HepG2 (cell line): ENCODE results near the gene CREG2. TPM values are rescaled to one million over a fixed set of nuclear protein-coding genes. Genes with fewer than 3 reads are reported as not detected.

Source experiments
- ATAC-seq: fragments of 200-7000 bp; cut with Tn5 transposase; 3 replicates; pipeline ENCODE4 v1.9.1; 2020; ENCODE audit warnings: mild to moderate bottlenecking, moderate library complexity
- BruUV-seq: library from RNA; stranded (reverse); fragments of 400-500 nt; replicated peaks from 2 replicates; lab custom pipeline; 2021; lab: Mats Ljungman, UMichigan
- CTCF ChIA-PET: fragments of 300-600 bp; formaldehyde crosslinking; extraction: SDS; loops from one replicate; lab custom pipeline; 2021; ENCODE audit warnings: low total read pairs, inconsistent platforms, low intra/inter-chr PET ratio; lab: Yijun Ruan, JAX
- POLR2A ChIA-PET: fragments of 350-600 bp; sonication (Branson Sonifier 250); formaldehyde crosslinking; loops from one replicate; lab custom pipeline; 2020; ENCODE audit warnings: antibody characterized with exemption, inconsistent platforms; lab: Yijun Ruan, JAX
- DNase-seq: peaks from one replicate; pipeline ENCODE4 v3.0.0-alpha.2; 2015; ENCODE audit warnings: low spot score
- FAIRE-seq: peaks from 3 replicates; lab custom pipeline; 2011; peaks lifted over from hg19 to GRCh38; lab: Jason Lieb, UNC
- H2AFZ ChIP-seq: one replicate; pipeline ENCODE4 v1.6.1; 2011; ENCODE audit warnings: low read length, inconsistent platforms
- H3K27ac ChIP-seq: fragments of 300-600 bp; 3 replicates; pipeline ENCODE4 v1.8.0; 2011; ENCODE audit warnings: mixed run types, mild to moderate bottlenecking, mixed read lengths, low read length, inconsistent platforms; ENCODE audit not compliant: insufficient read depth; ENCODE audit errors: extremely low read length
- H3K27me3 ChIP-seq, 2 experiments: fragments of 200-600 bp in 1 of 2; 2 replicates in 1 of 2; 3 replicates in 1 of 2; pipeline versions ENCODE4 v1.6.0 to v1.8.0; 2011; ENCODE audit warnings: low read length in 2 of 2, mild to moderate bottlenecking in 2 of 2, moderate library complexity in 2 of 2, inconsistent platforms in 1 of 2; ENCODE audit not compliant: insufficient read depth in 2 of 2, control insufficient read depth in 1 of 2
- H3K36me3 ChIP-seq, 2 experiments: fragments of 200-600 bp in 1 of 2; replicated peaks in 1 of 2; 2 replicates in 1 of 2; 3 replicates in 1 of 2; pipeline versions ENCODE4 v1.5.1 to v1.8.0; 2011; ENCODE audit warnings: low read length in 2 of 2, inconsistent platforms in 1 of 2; ENCODE audit not compliant: insufficient read depth in 2 of 2, control insufficient read depth in 1 of 2
- H3K4me1 ChIP-seq: 2 replicates; pipeline ENCODE4 v1.5.1; 2012; ENCODE audit warnings: low read length, inconsistent platforms; ENCODE audit not compliant: insufficient read depth
- H3K4me2 ChIP-seq: 2 replicates; pipeline ENCODE4 v1.6.0; 2011; ENCODE audit warnings: low read depth, low read length, inconsistent platforms
- H3K4me3 ChIP-seq, 3 experiments: fragments of 200-600 bp in 1 of 3; sonication (generic), shearing (Covaris generic) in 1 of 3; replicated peaks in 1 of 3; 2 replicates each; pipeline ENCODE4 v1.5.1; 2011 to 2016; ENCODE audit warnings: low read length in 3 of 3, inconsistent platforms in 2 of 3, low read depth in 2 of 3, mild to moderate bottlenecking in 2 of 3, control low read depth in 1 of 3, mixed read lengths in 1 of 3; ENCODE audit not compliant: insufficient read depth in 1 of 3
- H3K79me2 ChIP-seq: one replicate; pipeline ENCODE4 v1.6.1; 2011; ENCODE audit warnings: low read length, inconsistent platforms; ENCODE audit not compliant: insufficient read depth
- H3K9ac ChIP-seq: 2 replicates; pipeline ENCODE4 v1.6.0; 2011; ENCODE audit warnings: mild to moderate bottlenecking, low read depth, low read length, inconsistent platforms; ENCODE audit not compliant: insufficient read depth
- H3K9me3 ChIP-seq: 2 replicates; pipeline ENCODE4 v1.5.1; 2012; ENCODE audit warnings: mild to moderate bottlenecking, low read length
- H4K20me1 ChIP-seq: 2 replicates; pipeline ENCODE4 v1.6.0; 2011; ENCODE audit warnings: inconsistent platforms, mild to moderate bottlenecking, low read length, moderate library complexity; ENCODE audit not compliant: insufficient read depth
- CENPX ChIP-seq: sonication (generic); formaldehyde crosslinking; IDR thresholded peaks from 2 replicates; pipeline ENCODE4 v1.9.0; 2021; ENCODE audit warnings: mild to moderate bottlenecking, missing genetic modification reagents, moderate library complexity
- TBX3 ChIP-seq: fragments of 450-650 bp; IDR thresholded peaks from 2 replicates; pipeline ENCODE4 v1.6.1; 2017; ENCODE audit warnings: antibody characterized with exemption, mild to moderate bottlenecking, inconsistent platforms, borderline replicate concordance
- ZNF446 ChIP-seq: sonication (generic); formaldehyde crosslinking; IDR thresholded peaks from 2 replicates; pipeline ENCODE4 v1.5.0; 2020; ENCODE audit warnings: mild to moderate bottlenecking, missing genetic modification reagents
- ZNF687 ChIP-seq: sonication (generic); formaldehyde crosslinking; IDR thresholded peaks from 2 replicates; pipeline ENCODE4 v1.5.1; 2020; ENCODE audit warnings: mild to moderate bottlenecking, missing genetic modification reagents, moderate library complexity
- WGBS: methylation state at CpG from one replicate; pipeline ENCODE4 v1.1.6; 2017; ENCODE audit warnings: low lambda C conversion rate; 5-methylcytosine and 5-hydroxymethylcytosine counted together
- in situ Hi-C: cut with HindIII; loops from 2 replicates; pipeline ENCODE4 v1.10.0; 2017; ENCODE audit warnings: low pct_unique_long_range_greater_than_20kb; ENCODE audit not compliant: extremely low pct_ligation_motif_present
- intact Hi-C: fragments of 100-400 bp; cut with micrococcal nuclease; formaldehyde crosslinking; loops from one replicate; pipeline ENCODE4 v1.10.0; 2022; ENCODE audit not compliant: unreplicated experiment
- polyA plus RNA-seq, 8 experiments: library from polyadenylated mRNA; depleted of rRNA in 3 of 8; stranded (reverse) in 7 of 8; unstranded in 1 of 8; fragments of >200 nt; fragmentation: Illumina TruSeq in 4 of 8; extraction: Trizol in 4 of 8; gene quantifications; 2 replicates each; pipeline versions ENCODE4 v1.2.1 to v1.2.3, GENCODE V29; 2011 to 2016; ENCODE audit warnings: low read depth in 4 of 8, missing spikeins in 1 of 8, mixed read lengths in 1 of 8; ENCODE audit not compliant: insufficient read depth in 1 of 8
- total RNA-seq, 5 experiments: library from RNA; depleted of rRNA; stranded (reverse); fragments of >200 nt; fragmentation: Illumina TruSeq; extraction: Trizol; gene quantifications; 2 replicates each; pipeline ENCODE4 v1.2.3, GENCODE V29; 2016; ENCODE audit warnings: low read depth in 1 of 5
- TF ChIP-seq, protein P1 (sequence below): sonication (generic); formaldehyde crosslinking; IDR thresholded peaks from 2 replicates; pipeline ENCODE4 v1.5.1; 2020; ENCODE audit warnings: mild to moderate bottlenecking, moderate library complexity, missing genetic modification reagents
- TF ChIP-seq, protein P2 (sequence below): sonication (generic); formaldehyde crosslinking; IDR thresholded peaks from 2 replicates; pipeline ENCODE4 v1.5.1; 2020; ENCODE audit warnings: missing genetic modification reagents, mild to moderate bottlenecking, borderline replicate concordance
- TF ChIP-seq, protein P3 (sequence below): sonication (generic); formaldehyde crosslinking; conservative IDR thresholded peaks from 2 replicates; pipeline ENCODE4 v1.4.0; 2020; ENCODE audit warnings: missing genetic modification reagents

Gene CREG2
- total and polyA plus RNA-seq, 2 of the 13 experiments (the other 11 are each of a cell fraction or from before 2014, with no cell fraction given): 0.18 to 0.26 TPM

DNA sequence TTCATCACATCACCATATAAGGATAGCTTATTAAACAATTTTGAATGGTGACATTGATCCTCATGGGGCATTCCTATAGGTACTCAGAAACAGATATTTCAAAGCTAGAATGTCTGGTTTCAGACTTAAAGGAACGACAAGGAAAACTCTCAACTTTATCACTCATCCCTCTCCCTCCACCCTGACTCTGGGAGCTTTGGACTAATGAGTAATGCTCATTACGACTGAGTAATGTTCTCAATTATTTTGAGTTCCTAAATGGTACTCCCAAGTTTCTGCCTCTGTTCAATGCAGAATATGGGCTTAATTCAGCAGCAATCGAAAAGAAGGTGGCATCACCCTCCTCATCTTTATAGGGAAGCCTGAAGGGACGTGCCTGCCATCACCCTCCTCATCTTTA, 44.2 kb upstream of the CREG2 start:
- intact Hi-C loops (no loop called here), in situ Hi-C loops (no loop called here)
- ChIA-PET CTCF (no interaction called here), POLR2A (no interaction called here)
- FAIRE-seq (no peak), ATAC-seq (no peak), DNase-seq (no peak)
- Histone ChIP-seq H3K27me3 (peaks cover 7 to 81% of the 10 kb centered on the region in 2 experiments), H3K27ac (no peak overlapping the region), H3K4me3 (no peak overlapping the region), H2AFZ (no peak overlapping the region), H3K9ac (no peak overlapping the region), H4K20me1 (no peaks in the 10 kb centered on the region), H3K36me3 (no peaks in the 10 kb centered on the region), H3K79me2 (no peaks in the 10 kb centered on the region), H3K9me3 (no peaks in the 10 kb centered on the region), H3K4me2 (no peak overlapping the region), H3K4me1 (0 out of 2 replicates have a peak, but pooled peaks cover 8% of the 10 kb centered on the region)
- no TSS peak for BruUV-seq
- 12% methylated on average over 4 of the region's 4 CpGs for WGBS
- TF ChIP-seq TBX3 (no peak), CENPX (CRISPR knock-in tag) (no peak), ZNF446 (CRISPR knock-in tag) (no peak), ZNF687 (no peak)
- TF ChIP-seq, protein P1, sequence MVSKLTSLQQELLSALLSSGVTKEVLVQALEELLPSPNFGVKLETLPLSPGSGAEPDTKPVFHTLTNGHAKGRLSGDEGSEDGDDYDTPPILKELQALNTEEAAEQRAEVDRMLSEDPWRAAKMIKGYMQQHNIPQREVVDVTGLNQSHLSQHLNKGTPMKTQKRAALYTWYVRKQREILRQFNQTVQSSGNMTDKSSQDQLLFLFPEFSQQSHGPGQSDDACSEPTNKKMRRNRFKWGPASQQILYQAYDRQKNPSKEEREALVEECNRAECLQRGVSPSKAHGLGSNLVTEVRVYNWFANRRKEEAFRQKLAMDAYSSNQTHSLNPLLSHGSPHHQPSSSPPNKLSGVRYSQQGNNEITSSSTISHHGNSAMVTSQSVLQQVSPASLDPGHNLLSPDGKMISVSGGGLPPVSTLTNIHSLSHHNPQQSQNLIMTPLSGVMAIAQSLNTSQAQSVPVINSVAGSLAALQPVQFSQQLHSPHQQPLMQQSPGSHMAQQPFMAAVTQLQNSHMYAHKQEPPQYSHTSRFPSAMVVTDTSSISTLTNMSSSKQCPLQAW (CRISPR knock-in tag): no peak
- TF ChIP-seq, protein P2, sequence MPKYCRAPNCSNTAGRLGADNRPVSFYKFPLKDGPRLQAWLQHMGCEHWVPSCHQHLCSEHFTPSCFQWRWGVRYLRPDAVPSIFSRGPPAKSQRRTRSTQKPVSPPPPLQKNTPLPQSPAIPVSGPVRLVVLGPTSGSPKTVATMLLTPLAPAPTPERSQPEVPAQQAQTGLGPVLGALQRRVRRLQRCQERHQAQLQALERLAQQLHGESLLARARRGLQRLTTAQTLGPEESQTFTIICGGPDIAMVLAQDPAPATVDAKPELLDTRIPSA: no peak
- TF ChIP-seq, protein P3, sequence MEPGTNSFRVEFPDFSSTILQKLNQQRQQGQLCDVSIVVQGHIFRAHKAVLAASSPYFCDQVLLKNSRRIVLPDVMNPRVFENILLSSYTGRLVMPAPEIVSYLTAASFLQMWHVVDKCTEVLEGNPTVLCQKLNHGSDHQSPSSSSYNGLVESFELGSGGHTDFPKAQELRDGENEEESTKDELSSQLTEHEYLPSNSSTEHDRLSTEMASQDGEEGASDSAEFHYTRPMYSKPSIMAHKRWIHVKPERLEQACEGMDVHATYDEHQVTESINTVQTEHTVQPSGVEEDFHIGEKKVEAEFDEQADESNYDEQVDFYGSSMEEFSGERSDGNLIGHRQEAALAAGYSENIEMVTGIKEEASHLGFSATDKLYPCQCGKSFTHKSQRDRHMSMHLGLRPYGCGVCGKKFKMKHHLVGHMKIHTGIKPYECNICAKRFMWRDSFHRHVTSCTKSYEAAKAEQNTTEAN: no peak
